Lower leg skin (tissue), 3 donors: Measurements from ENCODE around the gene PKP1.

Experiments used
- POLR2A ChIP-seq, 2 donors: fragments of 450-650 bp; IDR thresholded peaks; one replicate each; pipeline ENCODE4 v1.6.1; 2016 to 2017; ENCODE audit warnings: antibody characterized with exemption in 2 of 2, mild to moderate bottlenecking in 1 of 2, moderate library complexity in 1 of 2
- TF ChIP-seq, protein P1 (sequence below), 3 donors: fragments of 450-650 bp; IDR thresholded peaks; one replicate each; pipeline ENCODE4 v1.5.1; 2016; ENCODE audit warnings: antibody characterized with exemption in 3 of 3, mild to moderate bottlenecking in 3 of 3, moderate library complexity in 2 of 3

DNA sequence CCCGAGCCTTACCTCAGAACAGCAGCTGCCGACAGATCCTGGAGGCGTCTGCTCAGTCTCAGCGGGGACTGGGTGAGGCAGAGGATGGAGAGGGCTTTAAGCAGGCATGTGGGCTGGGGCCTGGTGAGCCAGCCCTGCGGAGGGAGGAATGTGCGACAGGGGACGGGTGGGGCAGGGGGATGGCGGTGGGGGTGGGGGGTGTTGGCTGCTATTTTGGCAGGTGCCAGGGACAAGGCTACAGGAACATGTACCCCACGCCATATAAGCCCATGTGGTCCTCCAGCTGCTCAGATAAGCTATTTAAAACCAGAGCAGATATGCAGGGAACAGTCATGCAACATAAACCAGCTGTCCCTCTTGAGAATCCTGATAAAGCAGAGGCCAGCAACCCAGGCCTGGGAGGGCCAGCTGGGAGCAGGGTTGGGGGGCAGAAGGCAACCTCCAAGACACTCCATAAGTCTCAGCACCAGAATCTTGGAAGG, 94.3 kb downstream of the PKP1 start, which contains the start of gene TNNT2:
- TF ChIP-seq POLR2A (IDR thresholded peaks at IDR 0.05), result no peak
- TF ChIP-seq, protein P1, sequence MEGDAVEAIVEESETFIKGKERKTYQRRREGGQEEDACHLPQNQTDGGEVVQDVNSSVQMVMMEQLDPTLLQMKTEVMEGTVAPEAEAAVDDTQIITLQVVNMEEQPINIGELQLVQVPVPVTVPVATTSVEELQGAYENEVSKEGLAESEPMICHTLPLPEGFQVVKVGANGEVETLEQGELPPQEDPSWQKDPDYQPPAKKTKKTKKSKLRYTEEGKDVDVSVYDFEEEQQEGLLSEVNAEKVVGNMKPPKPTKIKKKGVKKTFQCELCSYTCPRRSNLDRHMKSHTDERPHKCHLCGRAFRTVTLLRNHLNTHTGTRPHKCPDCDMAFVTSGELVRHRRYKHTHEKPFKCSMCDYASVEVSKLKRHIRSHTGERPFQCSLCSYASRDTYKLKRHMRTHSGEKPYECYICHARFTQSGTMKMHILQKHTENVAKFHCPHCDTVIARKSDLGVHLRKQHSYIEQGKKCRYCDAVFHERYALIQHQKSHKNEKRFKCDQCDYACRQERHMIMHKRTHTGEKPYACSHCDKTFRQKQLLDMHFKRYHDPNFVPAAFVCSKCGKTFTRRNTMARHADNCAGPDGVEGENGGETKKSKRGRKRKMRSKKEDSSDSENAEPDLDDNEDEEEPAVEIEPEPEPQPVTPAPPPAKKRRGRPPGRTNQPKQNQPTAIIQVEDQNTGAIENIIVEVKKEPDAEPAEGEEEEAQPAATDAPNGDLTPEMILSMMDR (IDR thresholded peaks at IDR 0.05), result no peak
